IPS-18c (cell line): ENCODE measurements around the gene IRAK4.

Source experiments
- H3K4me3 ChIP-seq: 2 replicates; pipeline ENCODE4 v1.7.0; 2013; ENCODE audit warnings: low read depth, mild to moderate bottlenecking, low read length, moderate library complexity; ENCODE audit not compliant: insufficient read depth
- H3K9me3 ChIP-seq: one replicate; pipeline ENCODE4 v1.6.1; 2013; ENCODE audit warnings: mild to moderate bottlenecking, low read length, moderate library complexity; ENCODE audit not compliant: control insufficient read depth, insufficient read depth

Gene IRAK4

DNA sequence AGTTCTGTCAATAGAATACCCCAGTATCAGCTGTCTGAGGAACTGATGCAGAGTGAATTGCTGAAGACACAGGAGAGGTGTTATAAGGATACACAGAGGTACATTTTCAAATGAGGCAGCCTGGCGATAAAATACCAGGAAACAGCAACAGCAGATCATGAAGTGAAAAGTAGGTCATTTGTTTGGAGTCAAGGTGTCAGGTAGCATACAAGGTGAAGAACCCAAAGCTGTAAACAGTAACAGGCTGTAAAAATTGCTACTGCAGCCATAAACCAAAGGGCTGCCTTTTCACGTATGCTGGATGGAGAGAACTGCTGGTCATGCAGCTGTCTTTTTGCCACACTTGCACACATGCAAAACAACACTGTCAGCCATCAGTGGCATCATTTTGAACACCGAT lies 56.7 kb downstream of the IRAK4 start:
- H3K4me3 ChIP-seq, result no peak overlapping the region
- no peaks in the 10 kb centered on the region for H3K9me3 ChIP-seq

- no peaks in the 10 kb centered on the region for H3K9me3 ChIP-seq
- H3K4me3 ChIP-seq, result no peak overlapping the region
Observed at GRCh38 chr12:43816168-43816567, 57.4 kb downstream of the IRAK4 start.

DNA sequence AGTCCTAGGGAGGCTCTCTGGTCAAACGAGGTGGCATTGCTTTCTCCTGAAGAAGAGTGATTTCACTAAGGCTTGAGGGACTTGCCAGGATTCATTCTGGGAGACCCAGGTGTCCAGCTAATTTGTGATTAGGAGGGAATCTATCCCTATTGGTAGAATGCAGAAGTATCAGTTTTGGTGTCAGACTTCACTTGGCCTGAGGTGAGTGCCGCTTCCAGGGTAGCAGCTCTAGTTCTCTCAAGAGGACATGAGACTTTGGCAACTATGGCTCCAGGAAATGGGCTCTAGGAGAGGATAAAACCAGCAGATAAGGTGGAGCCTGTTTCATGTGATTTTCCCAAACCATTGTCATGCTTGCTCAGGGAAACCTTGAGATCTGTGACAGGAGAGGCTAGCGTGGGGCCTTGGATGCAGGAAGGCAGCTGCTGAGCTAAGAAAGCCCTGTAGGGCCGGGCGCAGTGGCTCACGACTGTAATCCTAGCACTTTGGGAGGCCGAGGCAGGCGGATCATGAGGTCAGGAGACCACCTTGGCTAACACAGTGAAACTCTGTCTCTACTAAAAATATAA lies 65.5 kb downstream of the IRAK4 start:
- Histone ChIP-seq H3K9me3 (no peaks in the 10 kb centered on the region), H3K4me3 (no peak overlapping the region)

GRCh38 chr12:43826681-43827080 lies 67.9 kb downstream of the IRAK4 start:
- Histone ChIP-seq H3K9me3 (no peaks in the 10 kb centered on the region), H3K4me3 (no peak overlapping the region)

GRCh38 chr12:43827093-43827492 lies 68.3 kb downstream of the IRAK4 start:
- no peaks in the 10 kb centered on the region for H3K9me3 ChIP-seq

DNA sequence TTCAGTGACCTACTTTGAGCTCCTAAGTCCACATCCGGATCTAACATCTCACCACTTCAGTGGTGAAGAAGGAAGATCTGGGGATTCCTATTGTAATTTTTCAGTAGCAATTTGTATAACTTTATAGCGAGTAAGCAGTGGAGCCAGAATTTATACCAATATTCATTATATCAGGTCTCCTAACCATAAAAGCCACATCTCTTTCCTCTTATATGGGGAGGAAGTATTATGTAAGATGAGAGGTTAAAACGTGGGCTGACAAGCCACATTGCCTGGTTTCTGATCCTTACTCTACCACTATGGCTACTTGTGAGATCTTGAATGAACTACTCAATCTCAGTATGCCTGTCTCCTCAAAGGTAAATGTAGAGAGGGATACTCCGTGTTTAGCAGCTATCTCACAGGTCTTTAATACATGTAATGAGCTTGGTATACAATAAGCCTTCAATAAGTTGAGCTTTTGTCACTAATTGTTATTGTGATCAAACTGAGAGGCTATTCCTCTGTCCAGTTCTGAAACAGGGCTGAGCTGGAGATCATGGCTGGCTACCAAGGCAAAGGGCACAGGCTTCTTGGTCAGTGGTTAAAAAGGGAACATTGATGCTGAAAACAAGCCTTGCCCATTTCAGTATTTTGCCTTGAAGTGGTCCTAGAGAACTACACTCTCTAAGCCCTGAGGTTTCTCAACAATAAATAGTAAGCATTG lies 73.9 kb downstream of the IRAK4 start:
- no peaks in the 10 kb centered on the region for H3K9me3 ChIP-seq
- no peak overlapping the region for H3K4me3 ChIP-seq

More at GRCh38 chr12:43827093-43827492, 68.3 kb downstream of the IRAK4 start:
- H3K4me3 ChIP-seq, result no peak overlapping the region

DNA sequence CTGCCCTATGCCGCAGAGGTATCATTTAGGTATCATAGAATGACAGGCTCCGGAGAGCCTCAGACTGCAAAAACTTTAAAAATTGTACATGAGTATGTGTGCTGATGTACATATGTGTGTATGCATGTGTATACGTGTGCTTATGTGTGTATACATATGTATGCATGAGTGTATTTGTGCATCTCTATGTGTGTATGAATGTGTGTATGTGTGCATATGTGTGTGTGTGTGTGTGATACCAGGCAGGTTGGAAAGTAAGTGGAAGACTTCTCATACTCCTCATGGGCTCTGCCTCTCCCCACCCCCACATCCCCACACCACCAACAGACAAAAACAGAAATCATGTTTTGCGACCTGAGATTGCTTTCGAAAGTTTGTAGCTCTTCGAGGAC lies 76.5 kb downstream of the IRAK4 start:
- Histone ChIP-seq H3K4me3 (peak overlapping the region; percentile 81), H3K9me3 (no peaks in the 10 kb centered on the region)

DNA sequence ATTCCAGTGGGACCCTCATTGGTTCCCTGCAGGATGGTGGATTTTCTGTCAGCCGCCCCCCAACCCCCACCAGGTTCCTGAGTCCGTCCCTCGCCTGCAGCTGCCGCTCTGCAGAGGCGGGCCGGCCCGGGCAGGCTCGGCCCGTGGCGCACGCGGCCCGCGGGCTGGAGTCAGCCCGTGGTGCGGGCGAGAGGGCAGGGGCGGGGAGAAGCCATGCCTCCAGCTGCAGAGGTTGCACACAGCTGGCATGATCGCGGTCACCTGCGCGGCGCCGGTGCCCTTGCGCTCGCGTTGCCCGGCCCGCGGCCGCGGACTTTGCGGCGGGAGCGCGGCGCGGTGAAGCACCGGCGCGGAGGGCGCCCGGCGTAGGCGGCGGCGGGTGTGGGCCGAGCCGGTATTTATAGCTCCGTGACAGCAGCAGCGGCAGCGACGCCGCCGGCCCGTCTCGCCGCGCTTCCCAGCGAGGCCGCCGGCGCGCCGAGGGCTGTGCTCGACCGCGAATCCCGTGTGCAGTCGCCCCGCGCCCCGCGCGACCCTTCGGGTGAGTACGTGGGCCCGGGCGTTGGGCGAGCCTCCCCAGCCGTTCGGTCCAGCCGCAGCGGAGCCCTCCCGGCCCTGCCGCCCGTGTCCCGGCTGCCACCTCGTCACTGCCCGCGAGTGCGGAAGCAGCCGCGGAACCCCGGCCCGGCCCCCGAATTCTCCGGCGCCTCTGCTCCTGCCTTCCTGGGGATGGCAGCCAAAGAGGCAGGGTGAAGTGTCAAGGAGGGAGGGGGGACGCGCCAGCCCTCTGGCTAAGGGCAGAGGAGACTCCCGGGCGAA lies 77.1 kb downstream of the IRAK4 start, which contains the start of gene TMEM117:
TMEM117 (plus strand) TSS at position 426 of the 819 bp plus-strand sequence.
- Histone ChIP-seq H3K4me3 (peak within 1 kb of the TSS; percentile 81), H3K9me3 (no peaks in the 10 kb centered on the region)

GRCh38 chr12:43836475-43836989 lies 77.8 kb downstream of the IRAK4 start:
- peak overlapping the region; percentile 81 for H3K4me3 ChIP-seq
- H3K9me3 ChIP-seq, result no peaks in the 10 kb centered on the region
